NB4 (cell line): ENCODE results near the gene USF2.
"Not testable (repeated sequence)": the region's sequence is repeated elsewhere in the genome, so short reads cannot be mapped to it uniquely, and the experiment has no call there.

Experiments used
- CTCF ChIP-seq: IDR thresholded peaks from one replicate; pipeline ENCODE4 v1.5.1; 2012; ENCODE audit warnings: low read depth, low read length
- MAX ChIP-seq: IDR thresholded peaks from 2 replicates; pipeline ENCODE4 v1.6.1; 2011; ENCODE audit warnings: low read depth, low read length
- MYC ChIP-seq: IDR thresholded peaks from 2 replicates; pipeline ENCODE4 v1.6.1; 2011; ENCODE audit warnings: low read depth, low read length
- POLR2A ChIP-seq: IDR thresholded peaks from 2 replicates; pipeline ENCODE4 v1.6.1; 2011; ENCODE audit warnings: mild to moderate bottlenecking; ENCODE audit not compliant: insufficient read length; ENCODE audit errors: extremely low read depth

GRCh38 chr19:35286101-35286500 lies 17.3 kb downstream of the USF2 start:
- TF ChIP-seq CTCF, POLR2A, MAX, MYC: not testable (repeated sequence)
